KG1 (cell line): ENCODE data around the gene SORCS2.
"Not testable (repeated sequence)": the region's sequence is repeated elsewhere in the genome, so short reads cannot be mapped to it uniquely, and the experiment has no call there.

Source experiments
- DNase-seq: peaks from one replicate; lab custom pipeline; 2025; lab: John Stamatoyannopoulos, UW

Gene SORCS2

DNA sequence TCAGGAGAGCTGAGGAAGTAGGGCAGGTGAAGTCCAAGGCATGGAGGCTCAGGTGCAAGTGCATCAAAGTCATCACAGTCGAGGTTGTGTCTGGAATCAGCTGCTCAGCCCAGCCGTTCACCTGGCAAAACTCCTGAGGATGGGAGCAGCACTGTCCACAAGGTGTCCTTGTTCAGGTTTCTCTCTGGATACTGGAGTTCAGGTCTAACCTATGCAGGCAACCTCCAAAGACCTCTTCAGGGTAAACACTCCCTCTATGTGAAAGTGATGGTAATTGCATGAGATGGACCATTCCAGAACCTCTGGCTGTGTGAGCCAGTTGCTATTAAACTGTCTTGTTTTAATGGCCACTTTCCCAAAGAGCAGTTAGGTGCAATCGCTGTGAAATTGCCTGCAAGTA, 362.6 kb downstream of the SORCS2 start:
- DNase-seq = no peak

DNA sequence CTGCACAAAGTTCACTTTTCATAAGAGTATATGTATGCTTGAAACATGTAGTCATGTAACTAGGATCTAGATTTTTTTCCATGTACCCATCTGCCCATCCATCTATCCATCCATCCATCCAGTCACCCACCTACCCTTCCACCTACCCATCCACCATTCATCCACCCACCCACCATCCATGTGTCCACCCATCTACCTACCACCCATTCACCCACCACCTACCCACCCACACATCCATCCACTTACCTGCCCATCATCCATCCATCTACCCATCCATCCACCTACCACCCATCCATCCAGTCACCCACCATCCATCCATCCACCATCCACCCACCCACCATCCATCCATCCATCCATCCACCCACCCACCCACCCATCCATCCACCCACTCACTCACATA, 364.2 kb downstream of the SORCS2 start:
- no peak for DNase-seq

DNA sequence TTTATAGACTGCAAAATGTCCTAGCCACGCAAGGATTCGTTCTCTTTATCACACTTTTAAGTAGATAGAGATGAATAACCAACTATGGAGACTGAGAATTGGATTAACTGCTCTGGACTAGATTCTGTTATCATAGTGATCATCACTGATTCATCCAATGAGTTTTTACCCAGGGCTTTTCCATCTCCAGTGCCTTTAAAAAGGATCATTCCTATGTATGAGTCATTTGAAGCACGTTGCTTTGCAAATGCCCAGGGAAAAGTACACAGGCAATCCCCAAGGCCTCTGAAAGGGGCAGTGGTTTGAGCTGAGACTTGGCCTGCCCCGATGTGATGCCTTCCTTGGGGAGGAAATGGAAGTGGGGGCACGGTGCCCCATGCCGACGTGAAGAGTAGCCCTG, 365.1 kb downstream of the SORCS2 start:
- no peak for DNase-seq

DNA sequence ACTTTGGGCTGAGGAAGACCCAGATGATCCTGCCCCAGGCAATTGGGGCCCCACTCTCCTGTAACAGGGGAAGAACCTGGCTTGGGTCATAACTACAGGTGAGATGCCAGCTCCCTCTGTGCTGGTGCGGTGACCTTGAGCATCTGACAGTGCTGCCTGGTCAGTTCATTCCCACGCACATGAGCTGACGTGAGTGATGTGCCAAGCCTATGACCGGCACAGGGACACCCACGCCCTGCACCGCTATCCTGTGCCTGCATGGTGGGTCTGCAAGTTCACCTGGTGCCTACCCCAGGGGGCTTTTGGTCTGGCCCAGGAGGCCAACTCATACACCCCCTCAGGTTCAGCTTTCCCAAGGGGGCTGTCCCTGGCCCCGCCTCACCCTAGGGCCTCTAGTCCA, 366.1 kb downstream of the SORCS2 start:
- no peak for DNase-seq

DNA sequence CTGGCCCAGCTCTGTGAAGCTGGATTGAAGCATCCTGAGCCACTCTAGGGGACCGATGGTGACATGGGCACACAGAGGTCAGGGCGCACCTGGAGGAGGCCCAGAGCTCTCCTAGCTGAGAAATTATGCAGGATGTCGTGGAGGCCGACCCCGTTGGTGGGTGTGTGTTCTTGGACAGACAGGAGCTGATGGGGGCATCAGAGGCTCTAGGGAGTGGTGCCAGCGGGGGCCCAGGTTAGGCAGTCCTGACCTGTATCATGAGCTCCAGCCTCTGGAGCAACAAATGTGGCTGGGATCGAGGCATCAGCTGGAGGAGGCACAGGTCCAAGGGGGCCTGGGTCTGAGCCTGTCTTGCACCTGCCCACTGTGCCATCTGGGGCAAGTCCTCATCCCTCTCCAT, 367.0 kb downstream of the SORCS2 start:
- DNase-seq = no peak

DNA sequence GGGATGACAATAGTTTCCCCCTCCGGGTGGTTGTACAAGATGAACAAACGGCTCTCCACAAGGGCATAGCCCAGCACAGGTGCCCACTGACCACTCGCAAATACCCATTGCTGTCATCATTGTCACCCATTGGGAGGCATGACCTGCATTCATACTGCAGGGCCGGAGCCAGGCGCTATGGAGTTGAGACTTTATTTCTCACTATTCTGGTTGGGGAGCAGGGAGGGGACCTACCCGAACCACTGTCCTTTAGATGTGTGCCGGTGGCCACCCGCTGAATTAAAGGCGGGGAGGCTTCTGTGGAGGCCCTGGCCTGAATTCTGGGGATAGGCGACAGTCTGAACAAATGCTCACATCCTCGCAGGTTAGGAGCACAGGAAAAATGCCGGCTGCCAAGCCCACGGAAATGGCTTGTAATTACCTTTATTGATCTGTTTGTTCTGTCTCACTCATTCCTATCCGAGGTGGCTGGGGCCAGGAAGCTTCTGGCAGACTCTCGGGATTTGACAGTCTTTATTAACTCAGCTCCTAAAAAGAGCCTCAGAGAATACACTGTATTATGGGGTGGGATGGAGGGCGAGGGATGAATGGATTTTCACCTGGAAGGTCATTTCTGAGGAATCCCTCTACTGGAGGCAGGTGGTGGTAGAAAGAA, 367.5 kb downstream of the SORCS2 start:
- no peak for DNase-seq

DNA sequence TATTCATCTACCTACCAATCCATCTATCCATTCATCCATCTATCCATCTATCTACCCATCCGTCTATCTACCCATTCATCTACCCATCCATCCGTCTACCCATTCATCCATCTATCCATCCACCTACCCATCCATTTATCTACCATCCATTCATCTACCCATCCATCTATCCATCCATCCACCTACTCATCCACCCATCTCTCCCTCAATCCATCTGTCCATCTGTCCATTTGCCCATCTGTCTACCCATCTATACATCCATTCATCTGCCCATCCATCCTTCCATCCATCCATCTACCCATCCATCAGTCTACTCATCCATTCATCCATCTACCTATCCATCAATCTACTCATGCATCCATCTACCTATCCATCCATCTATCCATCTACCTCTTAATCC, 369.2 kb downstream of the SORCS2 start:
- no peak for DNase-seq

DNA sequence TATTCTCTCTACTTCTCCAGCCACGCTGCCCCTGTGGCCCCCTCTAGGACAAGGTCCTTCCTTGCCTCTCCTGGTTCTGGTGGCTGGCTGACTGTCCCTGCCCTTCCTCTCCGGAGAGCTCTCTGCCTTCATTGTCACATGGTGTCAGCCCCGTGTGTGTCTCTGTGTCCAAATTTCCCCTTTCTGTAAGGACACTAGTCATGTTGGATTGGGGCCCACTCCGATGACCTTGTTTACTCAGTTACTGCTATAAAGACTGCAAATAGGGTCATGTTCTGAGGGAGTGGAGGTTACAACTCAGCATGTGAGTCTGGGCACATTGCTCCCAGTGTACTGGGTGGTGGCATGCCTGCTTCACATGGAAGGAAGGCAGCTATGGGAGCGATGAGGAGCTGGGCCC, 371.9 kb downstream of the SORCS2 start:
- no peak for DNase-seq

DNA sequence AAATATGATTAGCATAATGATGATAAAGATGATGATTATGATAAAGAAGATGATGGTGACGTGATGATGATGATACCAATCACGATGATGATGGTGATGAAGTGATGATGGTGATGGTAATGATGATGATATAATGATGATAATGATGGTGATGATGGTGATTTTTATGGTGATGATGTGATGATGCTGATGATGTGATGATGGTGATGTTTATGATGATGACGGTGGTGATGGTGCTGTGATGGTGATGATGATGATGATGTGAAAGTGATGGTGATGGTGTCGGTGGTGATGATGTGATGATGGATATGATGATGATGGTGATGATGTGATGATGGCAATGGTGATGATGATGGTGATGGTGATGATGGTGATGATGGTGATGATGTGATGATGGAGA, 373.1 kb downstream of the SORCS2 start:
- DNase-seq = no peak

DNA sequence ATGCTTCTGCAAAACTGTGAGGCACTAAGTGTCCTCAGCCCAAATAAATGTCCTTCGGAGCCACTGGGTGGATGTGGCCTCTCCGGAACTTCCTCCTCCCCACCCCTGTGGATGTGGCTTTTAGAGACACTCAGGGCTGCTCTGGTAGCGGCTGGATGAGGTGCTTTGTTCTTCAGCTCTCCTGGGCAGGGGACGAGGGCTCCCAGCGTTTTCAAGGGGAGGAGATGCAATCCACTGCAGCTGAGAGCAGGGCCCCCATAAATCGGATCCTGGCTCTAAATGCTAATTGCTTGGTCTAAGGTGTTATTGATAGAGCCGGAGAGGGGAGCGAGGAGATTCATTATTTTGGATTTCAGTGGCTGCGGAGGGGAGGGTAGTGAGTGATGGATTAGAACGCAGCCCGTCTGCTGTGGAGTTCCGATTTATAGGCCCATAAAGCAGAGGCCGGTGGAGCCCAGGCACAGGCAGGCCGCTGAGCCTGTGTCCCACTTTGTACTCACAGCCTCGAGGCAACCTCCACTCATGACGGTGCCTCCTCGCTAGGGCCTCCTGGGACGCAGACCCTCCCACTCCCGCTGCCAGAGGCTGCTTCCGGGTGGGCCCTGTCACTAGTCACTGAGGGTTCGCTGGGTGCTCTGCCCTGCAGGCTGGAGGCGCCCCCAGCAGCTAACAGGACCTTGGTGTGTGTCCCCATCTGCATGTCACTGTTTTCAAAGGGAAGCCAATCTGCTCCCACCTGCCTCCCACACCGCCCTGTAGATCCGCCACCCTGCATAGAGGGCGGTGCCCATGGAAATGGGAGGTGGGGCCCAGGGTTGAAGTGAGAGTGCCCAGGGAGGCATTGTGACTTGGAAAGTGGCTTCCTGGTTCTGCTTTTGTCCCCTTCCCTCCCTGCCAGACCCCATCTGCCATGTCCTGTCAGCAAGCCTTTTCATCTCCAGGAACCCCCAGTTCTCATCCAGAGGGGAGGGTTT, 377.8 kb downstream of the SORCS2 start:
- DNase-seq = no peak

DNA sequence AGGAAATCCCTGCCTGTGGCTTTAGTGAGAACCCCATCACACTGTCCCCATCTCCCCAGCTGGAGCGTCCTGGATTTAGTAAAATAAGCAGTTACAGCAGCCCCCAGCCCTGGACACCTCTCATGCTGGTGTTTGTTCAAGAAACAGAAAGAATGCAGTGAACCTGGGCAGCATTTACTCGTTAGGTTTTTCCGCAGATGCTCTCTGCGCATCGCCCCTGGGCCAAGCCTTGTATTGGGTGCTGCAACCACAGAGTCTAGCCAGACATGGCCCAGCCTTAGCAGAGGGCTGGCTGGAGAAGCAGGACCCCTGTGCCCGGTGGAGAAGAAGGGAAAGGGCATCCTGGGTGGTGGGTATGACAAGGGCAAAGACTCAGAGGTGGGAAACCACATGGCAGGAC, 378.7 kb downstream of the SORCS2 start:
- DNase-seq = no peak

DNA sequence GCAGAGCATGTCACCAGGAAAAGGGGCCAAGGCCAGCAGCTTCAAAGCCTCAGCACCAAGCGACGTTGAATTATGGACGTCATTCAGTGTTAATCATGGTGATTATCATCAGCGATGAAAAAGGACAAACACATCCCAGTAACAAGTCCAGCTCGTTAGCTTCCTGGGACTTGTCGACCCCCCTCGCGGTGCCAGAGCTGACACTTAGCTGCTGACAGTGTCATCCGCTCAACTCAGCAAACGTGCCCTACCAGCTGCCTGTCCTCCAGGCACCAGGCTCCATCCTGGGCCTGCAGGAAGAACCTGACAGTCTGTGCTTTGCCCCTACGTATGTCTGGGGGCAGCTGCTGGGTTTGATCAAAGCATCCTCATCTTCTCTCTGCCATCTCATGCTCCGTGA, 379.4 kb downstream of the SORCS2 start:
- no peak for DNase-seq

DNA sequence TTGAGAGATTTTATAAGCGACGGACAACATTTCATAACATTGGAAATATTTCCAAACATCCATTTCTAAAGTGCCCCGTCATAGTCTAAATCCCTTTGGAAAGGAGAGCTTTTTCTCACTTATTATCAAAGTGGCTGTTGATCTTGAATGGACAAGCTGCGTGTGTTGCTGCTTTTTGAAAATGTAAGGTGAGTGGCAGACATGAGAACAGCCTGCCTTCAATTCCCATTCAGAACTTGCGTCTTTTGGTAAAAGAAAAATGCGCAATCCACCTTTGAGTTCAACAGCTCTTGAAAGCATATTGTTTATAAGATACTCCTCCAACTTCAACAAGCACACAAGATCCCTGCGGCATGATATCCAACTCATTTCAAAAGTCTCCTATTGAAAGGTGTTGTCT, 380.6 kb downstream of the SORCS2 start:
- no peak for DNase-seq

DNA sequence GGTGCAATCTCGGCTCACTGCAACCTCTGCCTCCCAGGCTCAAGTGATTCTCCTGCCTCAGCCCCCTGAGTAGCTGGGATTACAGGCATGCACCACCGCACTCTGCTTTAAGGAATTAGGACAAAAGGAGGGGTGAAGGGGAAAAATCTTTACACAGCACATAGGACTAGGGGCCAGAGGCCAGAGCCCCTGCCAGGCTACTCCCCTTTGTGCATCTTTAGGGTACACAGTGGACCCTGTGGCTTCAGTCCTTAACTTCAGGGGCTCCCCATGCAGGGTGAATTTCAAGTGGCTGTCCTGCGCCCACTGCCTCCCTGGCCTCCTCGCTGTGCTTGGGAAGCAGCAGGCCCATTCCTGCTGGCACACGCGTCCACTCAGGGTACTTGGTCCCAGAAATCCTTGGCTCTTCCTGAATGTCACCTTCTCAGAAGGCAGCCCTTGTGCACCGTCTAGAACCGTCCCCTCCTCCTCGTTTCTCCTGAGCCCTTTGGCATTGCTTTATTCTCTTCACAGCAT, 381.3 kb downstream of the SORCS2 start:
- no peak for DNase-seq

DNA sequence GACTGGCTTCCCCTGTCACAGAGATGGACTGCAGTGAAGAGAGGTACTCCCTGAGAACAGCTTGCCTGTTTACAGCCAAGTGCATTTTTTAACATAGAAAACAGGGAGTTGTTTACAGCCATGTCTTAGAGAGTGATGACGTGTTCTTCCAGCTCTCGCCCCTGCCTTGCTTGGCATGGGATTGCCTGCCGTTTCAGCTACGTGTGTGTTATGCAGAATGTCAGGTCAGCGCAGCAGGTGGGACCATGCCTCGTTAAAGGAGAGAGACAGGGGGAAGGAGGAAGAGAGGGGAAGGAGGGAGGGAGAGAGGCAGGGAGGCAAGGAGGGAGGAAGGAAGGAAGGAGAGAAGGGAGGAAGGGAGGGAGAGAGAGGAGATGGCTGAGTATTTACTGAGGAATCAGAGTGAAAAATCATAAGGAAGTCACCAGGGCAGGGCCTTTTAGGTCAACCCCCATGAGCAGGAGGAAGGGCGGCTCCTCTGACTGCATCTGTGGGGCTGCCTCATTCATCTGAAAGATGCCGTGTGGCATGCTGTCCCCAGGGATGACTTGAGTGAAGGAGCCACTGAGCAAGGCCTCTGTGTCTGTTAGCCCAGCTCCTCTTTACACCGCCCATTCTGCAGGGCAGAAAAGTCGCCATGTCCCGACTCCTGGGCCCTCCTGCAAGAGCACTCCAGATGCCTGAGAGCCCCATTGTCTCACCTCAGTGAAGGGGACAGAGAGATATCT, 382.1 kb downstream of the SORCS2 start:
- no peak for DNase-seq

DNA sequence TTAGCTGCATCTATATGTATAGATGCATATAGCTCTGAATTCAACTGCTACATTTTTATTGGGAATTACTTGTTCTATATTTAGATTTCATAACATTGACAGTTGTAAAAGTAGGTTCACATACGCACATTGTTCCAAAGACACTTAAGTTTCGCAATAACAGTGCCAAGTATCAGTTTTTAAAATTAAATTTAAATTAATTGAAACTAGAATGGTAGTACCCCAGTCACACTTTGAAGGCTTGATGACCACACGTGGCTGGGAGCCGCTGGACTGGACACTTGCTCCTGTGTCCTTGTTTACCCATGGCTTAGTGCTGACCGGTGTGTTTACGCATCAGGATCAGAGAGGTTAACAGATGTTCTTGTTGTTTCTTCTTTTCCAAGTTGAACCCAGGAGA, 383.1 kb downstream of the SORCS2 start:
- DNase-seq = no peak

DNA sequence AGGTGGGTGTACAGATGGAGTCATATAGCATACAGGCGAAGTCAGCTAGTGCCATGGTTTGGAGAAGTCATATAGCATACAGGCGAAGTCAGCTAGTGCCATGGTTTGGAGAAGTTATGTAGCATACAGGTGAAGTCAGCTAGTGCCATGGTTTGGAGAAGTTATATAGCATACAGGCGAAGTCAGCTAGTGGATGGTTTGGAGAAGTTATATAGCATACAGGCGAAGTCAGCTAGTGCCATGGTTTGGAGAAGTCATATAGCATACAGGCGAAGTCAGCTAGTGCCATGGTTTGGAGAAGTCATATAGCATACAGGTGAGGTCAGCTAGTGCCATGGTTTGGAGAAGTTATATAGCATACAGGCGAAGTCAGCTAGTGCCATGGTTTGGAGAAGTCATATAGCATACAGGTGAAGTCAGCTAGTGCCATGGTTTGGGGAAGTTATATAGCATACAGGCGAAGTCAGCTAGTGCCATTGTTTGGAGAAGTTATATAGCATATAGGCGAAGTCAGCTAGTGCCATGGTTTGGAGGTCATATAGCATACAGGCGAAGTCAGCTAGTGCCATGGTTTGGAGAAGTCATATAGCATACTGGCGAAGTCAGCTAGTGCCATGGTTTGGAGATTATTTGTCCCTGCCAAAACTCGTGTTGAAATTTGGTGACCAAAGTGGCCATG, 385.2 kb downstream of the SORCS2 start:
- not testable (repeated sequence) for DNase-seq

DNA sequence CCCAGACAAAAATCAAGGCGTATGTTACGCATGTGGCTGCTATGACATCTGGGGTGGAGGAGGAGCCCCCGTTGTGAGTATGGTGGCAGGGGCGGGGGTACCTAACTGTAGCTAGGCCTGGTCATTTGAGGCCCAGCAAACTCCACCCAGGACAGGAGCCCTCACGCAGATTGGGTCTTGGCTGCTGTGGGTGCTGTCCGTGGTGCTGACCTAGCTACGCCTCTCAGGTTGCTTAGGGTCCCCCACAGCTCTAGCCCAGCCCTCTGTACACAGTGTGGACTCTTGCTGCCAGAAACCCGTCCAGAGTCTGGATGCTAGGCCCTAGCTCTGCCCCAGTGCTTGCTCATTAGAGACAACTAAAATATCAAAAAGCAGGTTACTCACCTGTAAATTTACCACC, 389.1 kb downstream of the SORCS2 start:
- no peak for DNase-seq

DNA sequence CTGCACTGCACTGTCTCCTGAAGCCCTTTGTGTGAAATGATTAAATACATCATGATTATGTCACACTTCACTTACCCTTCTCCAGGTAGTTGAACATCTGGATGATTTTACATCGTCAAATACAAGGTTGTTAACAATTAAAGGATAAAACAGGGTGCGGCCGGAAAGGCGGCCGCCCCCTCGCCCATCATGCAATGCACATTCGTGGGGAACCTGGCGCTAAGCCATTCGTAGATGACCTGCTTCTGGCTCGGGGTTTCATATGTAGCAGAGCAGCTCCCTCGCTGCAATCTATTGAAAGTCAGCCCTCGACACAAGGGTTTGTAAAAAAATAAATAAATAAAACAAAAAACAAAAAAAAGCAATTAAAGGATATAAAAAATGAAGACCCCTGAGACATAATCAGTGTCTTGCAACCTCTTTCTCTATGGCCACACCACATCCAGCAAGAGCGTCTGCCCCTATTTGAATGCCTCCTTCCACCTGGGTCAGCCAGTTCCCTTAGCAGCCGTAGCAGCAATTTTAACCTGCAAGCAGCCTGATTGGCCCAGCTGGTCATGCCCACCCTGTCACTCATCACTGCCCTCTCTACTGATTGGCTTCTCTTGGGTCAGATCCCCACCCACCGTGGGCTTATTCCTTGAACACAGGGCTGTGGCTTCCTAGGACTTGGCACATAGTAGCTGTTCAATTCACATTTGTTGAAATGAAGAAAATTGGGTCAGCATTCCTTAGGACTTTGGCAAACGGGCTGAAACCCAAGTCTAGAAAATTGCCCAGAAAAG, 390.2 kb downstream of the SORCS2 start:
- no peak for DNase-seq

DNA sequence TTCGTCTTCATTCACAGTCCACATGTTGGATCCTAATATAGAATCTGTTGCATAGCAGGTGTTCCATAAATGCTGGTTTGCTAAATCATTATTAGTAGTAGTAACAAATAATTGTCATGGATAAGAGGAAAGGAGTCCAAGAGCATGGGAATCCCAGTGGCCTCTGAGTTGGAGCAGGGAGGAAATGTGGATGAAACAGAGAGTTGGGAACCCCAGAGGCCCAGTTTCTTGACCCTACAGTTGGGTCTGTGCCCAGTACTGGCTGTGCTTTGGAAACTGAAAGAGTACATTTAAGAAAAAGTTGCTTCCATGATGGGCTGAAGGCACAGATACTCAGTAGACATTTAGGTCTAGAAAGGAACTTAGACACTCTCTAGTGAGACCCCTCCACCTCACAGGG, 391.8 kb downstream of the SORCS2 start:
- DNase-seq = no peak

DNA sequence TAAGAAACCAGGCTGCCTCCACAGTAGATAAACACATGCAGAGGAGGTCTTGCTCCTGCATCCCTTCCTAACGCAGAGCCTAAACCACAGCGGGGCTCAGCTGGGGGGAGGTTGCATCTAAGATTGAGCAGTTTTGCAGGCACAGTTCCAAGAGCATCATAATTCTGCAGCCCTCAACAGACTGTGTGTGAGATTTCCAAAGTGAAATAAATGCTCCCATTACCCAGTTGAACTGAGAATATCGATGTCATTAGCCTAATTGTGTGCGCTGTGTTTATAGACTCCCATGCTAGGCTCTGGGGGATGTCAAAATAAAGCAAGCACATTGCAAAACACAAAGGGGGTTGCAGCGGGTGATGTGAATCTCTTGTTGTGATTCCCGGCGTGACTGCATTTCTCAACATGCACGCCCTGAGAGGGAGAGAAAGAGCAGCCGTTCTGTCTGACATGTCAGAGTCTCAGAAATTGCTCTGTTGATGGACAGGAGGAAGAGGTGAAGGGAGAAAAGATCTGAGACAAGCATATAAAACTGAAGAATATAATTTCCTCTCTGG, 392.3 kb downstream of the SORCS2 start:
- DNase-seq = no peak
